ENCODE results near the gene USP25. TPM values are rescaled to one million over a fixed set of nuclear protein-coding genes. Genes with fewer than 3 reads are reported as not detected.

USP25 gene
- total RNA-seq, 1 experiment from 2014 or later, result 35.1 TPM

- TF ChIP-seq CTCF (conservative IDR thresholded peaks at IDR 0.05), result no peak
- no peak overlapping the region for H2AFZ ChIP-seq (ENCODE audit: low read length)
- H3K18ac ChIP-seq (ENCODE audit: insufficient read length, low read depth, low read length), result no peak overlapping the region
- H3T11ph ChIP-seq (ENCODE audit: low read length), result no peak overlapping the region
- H4K8ac ChIP-seq (replicated peaks; ENCODE audit: insufficient read length, low read depth, low read length), result no peak overlapping the region
- H3K27ac Mint-ChIP-seq, result no peak overlapping the region
- H3K4me3 Mint-ChIP-seq, result no peak overlapping the region
- no CpG with 5 or more reads among the region's 3 CpGs for WGBS (ENCODE audit: extremely low coverage, insufficient read length, low lambda C conversion rate)
- no peak overlapping the region for H3K4ac ChIP-seq (ENCODE audit: low read depth, low read length)
- H3K79me1 ChIP-seq (ENCODE audit: insufficient read depth, low read depth, low read length, poor library complexity, severe bottlenecking), result no peaks in the 10 kb centered on the region
- H4K91ac ChIP-seq (ENCODE audit: insufficient read length, low read depth, low read length), result no peak overlapping the region
- H2BK15ac ChIP-seq (ENCODE audit: low read depth, low read length), result no peak overlapping the region
- H3K9me3 ChIP-seq (ENCODE audit: control insufficient read depth, low read depth, low read length), result no peaks in the 10 kb centered on the region
- peaks cover 0 to 2% of the 10 kb centered on the region in 2 experiments; a peak in 1 of 4 replicates for H3K4me1 Mint-ChIP-seq
- H3K9me3 Mint-ChIP-seq, result no peaks in the 10 kb centered on the region
- peaks cover 0 to 14% (median 0%) of the 10 kb centered on the region in 3 experiments; a peak in 2 of 7 replicates for H3K36me3 Mint-ChIP-seq (ENCODE audit: insufficient read depth in 1 of 3, low read depth in 3 of 3)
- DNase-seq, result no peak
- no peak overlapping the region for H3K27ac ChIP-seq (ENCODE audit: insufficient read length, low read depth, low read length)
- no peaks in the 10 kb centered on the region for H3K79me2 ChIP-seq (ENCODE audit: insufficient read depth, low read length)
- no peak overlapping the region for H3K9ac ChIP-seq (ENCODE audit: extremely low read depth, insufficient read length, low read length)
- H3K27me3 ChIP-seq (ENCODE audit: insufficient read depth, low read length), result no peaks in the 10 kb centered on the region
- H3K56ac ChIP-seq (ENCODE audit: insufficient read length, low read depth, low read length), result no peak overlapping the region
- no peak overlapping the region for H3K14ac ChIP-seq (ENCODE audit: insufficient read depth, low read length)
- no peaks in the 10 kb centered on the region for H3K4me1 ChIP-seq (ENCODE audit: insufficient read depth, low read length)
- no peaks in the 10 kb centered on the region for H3K23me2 ChIP-seq (ENCODE audit: insufficient read length, low read depth, low read length, poor library complexity, severe bottlenecking)
- H2BK120ac ChIP-seq (ENCODE audit: low read depth, low read length, poor library complexity, severe bottlenecking), result no peak overlapping the region
- no peaks in the 10 kb centered on the region for H3K27me3 Mint-ChIP-seq (ENCODE audit: low read depth)
- H2BK5ac ChIP-seq (ENCODE audit: insufficient read length, low read length), result no peak overlapping the region
- no peak overlapping the region for H2BK12ac ChIP-seq (ENCODE audit: insufficient read length, low read depth, low read length)
- H3K4me2 ChIP-seq (ENCODE audit: insufficient read depth, insufficient read length, low read length), result no peak overlapping the region
- no peak overlapping the region for H4K5ac ChIP-seq (ENCODE audit: insufficient read length, low read depth, low read length)
- H3K23ac ChIP-seq (ENCODE audit: insufficient read length, low read depth, low read length), result no peak overlapping the region
- H2BK20ac ChIP-seq (ENCODE audit: low read depth, low read length, poor library complexity, severe bottlenecking), result no peak overlapping the region
- H2AK5ac ChIP-seq (ENCODE audit: insufficient read length, low read length), result no peak overlapping the region
- no peaks in the 10 kb centered on the region for H4K20me1 ChIP-seq (ENCODE audit: control insufficient read depth, insufficient read depth, insufficient read length)
Measured at GRCh38 chr21:15841856-15842564, 112.2 kb downstream of the USP25 start.
